Kasumi-1 (cell line): ENCODE data around the gene ARSD.
"Not testable (repeated sequence)": the region's sequence is repeated elsewhere in the genome, so short reads cannot be mapped to it uniquely, and the experiment has no call there.

Source experiments
- DNase-seq, 2 experiments: peaks; one replicate each; lab custom pipeline; 2025; lab: John Stamatoyannopoulos, UW

ARSD gene

GRCh38 chrX:2892816-2893215 lies 36.3 kb downstream of the ARSD start:
- no peak for DNase-seq

GRCh38 chrX:2890536-2891460 lies 38.3 kb downstream of the ARSD start:
- not testable (repeated sequence) for DNase-seq

- peak; percentile 1 to 28 for DNase-seq
These were observed 39.2 kb downstream of the ARSD start for GRCh38 chrX:2889706-2890490.

GRCh38 chrX:2889045-2889605 lies 40.0 kb downstream of the ARSD start:
- no peak for DNase-seq

GRCh38 chrX:2888309-2888708 lies 40.8 kb downstream of the ARSD start:
- DNase-seq: no peak

GRCh38 chrX:2883770-2884169 lies 45.4 kb downstream of the ARSD start:
- DNase-seq: no peak

GRCh38 chrX:2879670-2880069 lies 49.5 kb downstream of the ARSD start:
- DNase-seq: no peak

- DNase-seq: no peak
These were observed 50.6 kb downstream of the ARSD start for GRCh38 chrX:2878563-2878962.

GRCh38 chrX:2875798-2876399 lies 53.2 kb downstream of the ARSD start:
- DNase-seq: peak; percentile 33 to 39

- DNase-seq: no peak
These were observed 54.0 kb downstream of the ARSD start for GRCh38 chrX:2875136-2875481.

GRCh38 chrX:2874222-2875135 lies 54.7 kb downstream of the ARSD start:
- DNase-seq: no peak

- no peak for DNase-seq
These were observed 56.4 kb downstream of the ARSD start for GRCh38 chrX:2872671-2873277.

- no peak for DNase-seq
These were observed 57.3 kb downstream of the ARSD start for GRCh38 chrX:2871831-2872230.

GRCh38 chrX:2870650-2871049 lies 58.5 kb downstream of the ARSD start:
- DNase-seq: no peak

GRCh38 chrX:2867206-2867605 lies 61.9 kb downstream of the ARSD start:
- DNase-seq: no peak

GRCh38 chrX:2863646-2864045 lies 65.5 kb downstream of the ARSD start:
- DNase-seq: no peak

GRCh38 chrX:2862404-2862803 lies 66.7 kb downstream of the ARSD start:
- DNase-seq: no peak

- no peak for DNase-seq
These were observed 69.8 kb downstream of the ARSD start for GRCh38 chrX:2859197-2859797.

- DNase-seq: no peak
These were observed 71.6 kb downstream of the ARSD start for GRCh38 chrX:2857566-2857965.

GRCh38 chrX:2855761-2856160 lies 73.4 kb downstream of the ARSD start:
- DNase-seq: no peak

GRCh38 chrX:2854918-2855317 lies 74.2 kb downstream of the ARSD start:
- no peak for DNase-seq
